AG09319 (cell line): ENCODE results near the gene GRAMD1B.

Source experiments
- DNase-seq: peaks from one replicate; pipeline ENCODE4 v3.0.0-alpha.2; 2010; ENCODE audit warnings: low read depth; ENCODE audit errors: extremely low read depth
- TF ChIP-seq, protein P1 (sequence below): IDR thresholded peaks from 2 replicates; pipeline ENCODE4 v1.5.1; 2011; ENCODE audit warnings: low read depth, mild to moderate bottlenecking, inconsistent platforms, low read length, moderate library complexity

GRAMD1B gene

DNA sequence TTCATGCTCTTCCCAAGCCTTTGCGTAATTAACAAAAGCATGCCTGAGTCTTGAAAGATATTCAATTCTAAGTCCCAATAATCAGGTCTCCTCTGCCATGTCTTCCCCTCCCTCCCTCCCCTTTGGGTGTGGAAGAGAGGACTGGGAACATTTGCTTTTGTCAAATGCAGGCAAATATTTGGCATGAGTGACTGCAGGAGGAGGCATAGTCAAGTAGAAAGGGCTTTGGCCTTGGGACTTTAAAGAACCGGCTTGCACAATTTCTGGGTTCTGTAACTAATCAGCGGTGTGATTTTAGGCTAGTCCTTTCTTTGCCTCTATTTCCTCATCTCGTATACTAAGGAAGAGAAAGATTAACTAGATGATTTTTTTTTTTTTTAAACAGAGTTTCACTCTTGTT, 164.9 kb downstream of the GRAMD1B start:
- no peak for DNase-seq
- TF ChIP-seq, protein P1, sequence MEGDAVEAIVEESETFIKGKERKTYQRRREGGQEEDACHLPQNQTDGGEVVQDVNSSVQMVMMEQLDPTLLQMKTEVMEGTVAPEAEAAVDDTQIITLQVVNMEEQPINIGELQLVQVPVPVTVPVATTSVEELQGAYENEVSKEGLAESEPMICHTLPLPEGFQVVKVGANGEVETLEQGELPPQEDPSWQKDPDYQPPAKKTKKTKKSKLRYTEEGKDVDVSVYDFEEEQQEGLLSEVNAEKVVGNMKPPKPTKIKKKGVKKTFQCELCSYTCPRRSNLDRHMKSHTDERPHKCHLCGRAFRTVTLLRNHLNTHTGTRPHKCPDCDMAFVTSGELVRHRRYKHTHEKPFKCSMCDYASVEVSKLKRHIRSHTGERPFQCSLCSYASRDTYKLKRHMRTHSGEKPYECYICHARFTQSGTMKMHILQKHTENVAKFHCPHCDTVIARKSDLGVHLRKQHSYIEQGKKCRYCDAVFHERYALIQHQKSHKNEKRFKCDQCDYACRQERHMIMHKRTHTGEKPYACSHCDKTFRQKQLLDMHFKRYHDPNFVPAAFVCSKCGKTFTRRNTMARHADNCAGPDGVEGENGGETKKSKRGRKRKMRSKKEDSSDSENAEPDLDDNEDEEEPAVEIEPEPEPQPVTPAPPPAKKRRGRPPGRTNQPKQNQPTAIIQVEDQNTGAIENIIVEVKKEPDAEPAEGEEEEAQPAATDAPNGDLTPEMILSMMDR, result no peak

DNA sequence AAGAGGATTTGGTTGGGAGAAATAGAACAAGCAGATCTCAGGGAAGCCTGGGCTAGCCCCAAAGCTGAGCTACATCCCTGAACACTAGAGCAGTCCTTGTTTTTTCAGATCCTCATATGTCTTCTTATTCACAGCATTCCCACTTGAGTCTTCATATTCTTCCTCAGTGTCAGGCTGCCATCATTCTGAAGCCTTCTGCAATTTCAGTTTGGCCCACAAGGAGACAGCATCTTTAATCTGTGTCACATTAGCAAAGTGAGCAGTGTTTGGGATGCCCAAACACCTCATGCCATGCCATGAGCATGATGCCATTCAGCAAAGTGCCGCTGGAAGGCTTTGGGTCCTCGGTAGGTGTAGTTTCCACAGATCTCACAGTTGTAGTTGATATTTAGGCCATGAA, 167.8 kb downstream of the GRAMD1B start:
- TF ChIP-seq, protein P1, result no peak
- DNase-seq, result no peak

DNA sequence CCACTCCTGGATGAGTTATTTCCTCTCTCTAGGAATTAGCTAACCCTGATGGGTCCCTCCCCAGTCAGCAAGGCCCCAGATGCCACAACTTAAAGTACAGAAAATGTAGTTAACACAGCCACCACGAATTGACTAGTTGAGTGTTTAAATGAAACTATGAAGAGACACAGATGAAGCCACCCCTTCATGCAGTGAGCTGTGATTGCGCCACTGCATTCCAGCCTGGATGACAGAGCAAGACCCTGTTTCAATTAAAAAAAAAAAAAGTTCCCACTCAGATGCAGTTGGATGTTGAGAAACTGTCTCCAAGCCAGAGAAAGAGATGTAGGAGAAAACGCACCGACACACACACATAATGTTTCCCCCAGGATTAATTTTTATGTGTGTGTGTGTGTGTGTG, 171.1 kb downstream of the GRAMD1B start:
- TF ChIP-seq, protein P1, result no peak
- DNase-seq, result no peak

DNA sequence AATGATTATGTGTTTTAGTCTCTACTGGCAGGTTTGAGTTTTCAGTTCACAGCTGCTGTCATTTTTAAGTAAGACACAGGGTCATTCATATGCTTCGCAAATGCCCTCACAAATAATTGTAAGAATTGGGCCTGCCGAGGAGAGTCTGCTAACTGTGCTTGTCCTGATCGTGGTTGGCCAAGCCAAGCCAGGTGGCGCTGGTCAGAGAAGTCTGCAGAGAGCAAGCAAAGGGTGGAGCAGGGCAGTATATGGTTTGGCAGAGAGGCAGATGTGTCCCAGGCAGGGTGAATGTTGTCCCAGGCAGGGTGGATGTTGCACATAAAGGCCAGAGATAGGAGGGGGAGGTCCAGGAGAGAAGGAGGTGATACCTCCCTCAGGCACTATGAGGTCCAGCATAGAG, 171.7 kb downstream of the GRAMD1B start:
- DNase-seq, result no peak
- TF ChIP-seq, protein P1, result no peak; the same call in 1 of the 2 replicates

DNA sequence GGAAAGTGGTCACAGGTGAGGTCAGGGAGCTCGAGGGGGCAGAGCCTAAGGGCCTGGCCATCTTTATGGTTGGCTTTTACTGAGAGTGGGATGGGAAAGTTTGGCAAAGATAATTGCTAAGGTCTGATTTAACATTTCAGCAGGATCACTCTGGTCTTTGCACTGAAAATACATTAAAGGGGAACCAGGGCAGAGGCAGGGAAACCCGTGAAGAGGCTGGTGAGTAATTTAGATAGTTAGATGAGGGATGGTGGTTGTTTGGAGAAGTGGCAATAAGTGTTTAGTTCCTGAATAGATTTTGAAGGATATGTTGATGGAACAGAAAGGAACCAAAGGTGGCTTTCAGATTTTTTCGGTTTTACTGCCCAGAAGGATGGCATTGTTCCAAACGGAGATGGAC, 173.6 kb downstream of the GRAMD1B start:
- TF ChIP-seq, protein P1, result no peak

DNA sequence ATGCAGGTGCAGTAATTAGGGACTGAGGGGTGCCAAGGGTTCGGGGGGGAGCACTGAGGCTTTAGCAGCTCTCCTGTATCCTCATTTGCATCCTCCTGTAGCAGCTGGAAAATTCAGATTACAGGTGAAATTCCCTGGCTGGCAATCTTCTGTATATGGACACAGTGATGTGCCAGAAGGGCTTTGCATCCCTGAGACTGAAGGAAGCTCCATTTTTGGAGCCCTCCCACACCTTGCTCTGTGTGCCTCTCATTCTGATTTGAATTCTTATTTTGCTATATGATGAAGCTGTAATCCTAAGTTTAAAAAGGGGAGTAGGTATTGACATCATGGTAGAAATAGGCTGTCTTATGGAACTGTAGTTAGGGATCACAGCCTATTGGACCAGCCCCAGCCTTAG, 177.7 kb downstream of the GRAMD1B start:
- no peak for DNase-seq
- TF ChIP-seq, protein P1, result no peak

More for the DNA sequence above, 173.6 kb downstream of the GRAMD1B start:
- DNase-seq, result no peak

DNA sequence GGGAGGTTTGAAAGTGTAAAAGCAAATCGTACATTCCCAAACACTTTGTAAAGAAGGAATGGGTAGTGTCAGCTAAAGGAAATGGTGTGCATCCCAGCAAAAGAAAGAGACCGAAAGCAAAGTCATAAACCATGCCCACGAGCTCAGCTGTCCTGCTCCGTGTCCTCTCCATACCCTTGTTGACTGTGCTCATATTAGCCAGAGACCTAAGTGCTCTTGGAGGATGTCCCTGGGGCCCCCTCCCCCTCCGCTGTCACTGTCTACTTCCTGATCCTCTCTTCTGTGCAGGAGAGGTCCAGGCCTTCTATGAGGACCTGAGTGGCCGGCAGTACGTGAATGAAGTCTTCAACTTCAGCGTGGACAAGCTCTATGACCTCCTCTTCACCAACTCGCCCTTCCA, 178.3 kb downstream of the GRAMD1B start:
- DNase-seq, result no peak
- TF ChIP-seq, protein P1, result no peak
